RWPE2 (cell line): ENCODE results near the gene RNF111.

Experiments
- ATAC-seq: fragments of 200-7000 bp; cut with Tn5 transposase; 3 replicates; pipeline ENCODE4 v1.9.1; 2021; ENCODE audit warnings: low read depth
- DNase-seq: peaks from one replicate; pipeline ENCODE4 v3.0.0-alpha.2; 2020; ENCODE audit warnings: low spot score
- H3K27ac ChIP-seq: fragments of 450-650 bp; 2 replicates; pipeline ENCODE4 v1.5.1; 2017; ENCODE audit warnings: mild to moderate bottlenecking; ENCODE audit not compliant: poor library complexity, severe bottlenecking
- H3K27me3 ChIP-seq: fragments of 250-450 bp; sonication (Bioruptor Pico); 2 replicates; pipeline ENCODE4 v1.5.1; 2021; ENCODE audit warnings: mild to moderate bottlenecking, moderate library complexity; ENCODE audit not compliant: insufficient read depth, poor library complexity, severe bottlenecking
- H3K36me3 ChIP-seq: fragments of 250-450 bp; sonication (Bioruptor Pico); 2 replicates; pipeline ENCODE4 v1.5.1; 2020; ENCODE audit warnings: low read depth, mild to moderate bottlenecking, moderate library complexity
- H3K4me1 ChIP-seq: fragments of 250-450 bp; sonication (Bioruptor Pico); 2 replicates; pipeline ENCODE4 v1.5.1; 2021; ENCODE audit warnings: mild to moderate bottlenecking, moderate library complexity; ENCODE audit not compliant: insufficient read depth, poor library complexity, severe bottlenecking
- H3K4me3 ChIP-seq: fragments of 250-450 bp; sonication (Bioruptor Pico); 2 replicates; pipeline ENCODE4 v1.5.1; 2021; ENCODE audit warnings: mild to moderate bottlenecking, moderate library complexity; ENCODE audit not compliant: severe bottlenecking
- H3K9me3 ChIP-seq: fragments of 250-450 bp; sonication (Bioruptor Pico); 2 replicates; pipeline ENCODE4 v1.5.1; 2021; ENCODE audit warnings: mild to moderate bottlenecking, moderate library complexity; ENCODE audit not compliant: severe bottlenecking
- CTCF ChIP-seq: fragments of 450-650 bp; IDR thresholded peaks from one replicate; pipeline ENCODE4 v1.5.1; 2017; ENCODE audit warnings: mild to moderate bottlenecking, moderate library complexity; ENCODE audit not compliant: poor library complexity, severe bottlenecking

The RNF111 gene

GRCh38 chr15:59087731-59088130 is 100.3 kb downstream of the RNF111 start:
- Histone ChIP-seq H3K4me1 (no peaks in the 10 kb centered on the region), H3K27ac (no peak overlapping the region), H3K4me3 (no peak overlapping the region), H3K36me3 (peaks cover 97% of the 10 kb centered on the region), H3K27me3 (no peaks in the 10 kb centered on the region), H3K9me3 (no peaks in the 10 kb centered on the region)
- ATAC-seq (no peak), DNase-seq (no peak)
- TF ChIP-seq CTCF, result no peak

- no peak for ATAC-seq
Measured at GRCh38 chr15:59094077-59094476, 106.6 kb downstream of the RNF111 start.

GRCh38 chr15:59096429-59096828 is 109.0 kb downstream of the RNF111 start:
- H3K4me1 ChIP-seq, result no peaks in the 10 kb centered on the region
- ATAC-seq (no peak), DNase-seq (no peak)

More at GRCh38 chr15:59094077-59094476, 106.6 kb downstream of the RNF111 start:
- no peak overlapping the region for H3K27ac ChIP-seq
- H3K27me3 ChIP-seq, result no peaks in the 10 kb centered on the region
- no peak for DNase-seq
- H3K9me3 ChIP-seq, result no peaks in the 10 kb centered on the region
- no peaks in the 10 kb centered on the region for H3K4me1 ChIP-seq
- no peak overlapping the region for H3K4me3 ChIP-seq
- no peak for TF ChIP-seq CTCF
- H3K36me3 ChIP-seq, result peaks cover 83% of the 10 kb centered on the region

GRCh38 chr15:59099162-59099685 is 111.8 kb downstream of the RNF111 start:
- H3K4me3 ChIP-seq, result no peak overlapping the region
- TF ChIP-seq CTCF, result no peak
- no peaks in the 10 kb centered on the region for H3K4me1 ChIP-seq
- peaks cover 34% of the 10 kb centered on the region for H3K36me3 ChIP-seq
- DNase-seq (no peak), ATAC-seq (no peak)
- H3K27me3 ChIP-seq, result no peaks in the 10 kb centered on the region
- H3K27ac ChIP-seq, result no peak overlapping the region
- H3K9me3 ChIP-seq, result no peaks in the 10 kb centered on the region

More at GRCh38 chr15:59096429-59096828, 109.0 kb downstream of the RNF111 start:
- Histone ChIP-seq H3K27me3 (no peaks in the 10 kb centered on the region), H3K9me3 (no peaks in the 10 kb centered on the region), H3K27ac (no peak overlapping the region), H3K4me3 (no peak overlapping the region), H3K36me3 (peaks cover 59% of the 10 kb centered on the region)
- TF ChIP-seq CTCF, result no peak

- ATAC-seq, result no peak
- no peak for TF ChIP-seq CTCF
- DNase-seq, result no peak
- Histone ChIP-seq H3K27me3 (no peaks in the 10 kb centered on the region), H3K9me3 (no peaks in the 10 kb centered on the region), H3K27ac (peak overlapping the region; percentile 67), H3K36me3 (peaks cover 42% of the 10 kb centered on the region), H3K4me1 (peaks cover 11% of the 10 kb centered on the region), H3K4me3 (peak overlapping the region; percentile 87)
Measured at GRCh38 chr15:59104602-59104911, 117.1 kb downstream of the RNF111 start.
